ENCODE data around the gene MINDY4. TPM values are rescaled to one million over a fixed set of nuclear protein-coding genes. Genes with fewer than 3 reads are reported as not detected.

Gene MINDY4
- total and polyA plus RNA-seq, 10 of the 15 experiments (the other 5 are each of a cell fraction or from before 2014, with no cell fraction given), result 0.10 to 0.90 (median 0.40) TPM

- no peak for TF ChIP-seq IRF3 (IDR thresholded peaks at IDR 0.05)
- TF ChIP-seq MYC (IDR thresholded peaks at IDR 0.05; ENCODE audit: insufficient read depth, insufficient read length, insufficient replicate concordance, low read length, severe bottlenecking), result no peak
- TF ChIP-seq CHD2 (IDR thresholded peaks at IDR 0.05; ENCODE audit: borderline replicate concordance, low read depth, low read length), result no peak
- no peak for TF ChIP-seq SMARCA5 (IDR thresholded peaks at IDR 0.05)
- TF ChIP-seq WRNIP1 (IDR thresholded peaks at IDR 0.05; ENCODE audit: borderline replicate concordance, low read depth, low read length), result no peak
Observed at GRCh38 chr7:30858576-30858975, 87.4 kb downstream of the MINDY4 start (continued).

GRCh38 chr7:30859202-30859939 lies 88.2 kb downstream of the MINDY4 start:
- ATAC-seq, result no peak
- POLR2A ChIA-PET, result no interaction called here
- in situ Hi-C loops (cut with MboI), result no loop called here

More at GRCh38 chr7:30859202-30859939, 88.2 kb downstream of the MINDY4 start:
- WGBS (ENCODE audit: insufficient coverage, insufficient replicate concordance, low lambda C conversion rate, missing lambda C conversion rate), result 58% methylated on average over 10 of the region's 10 CpGs
- no peak overlapping the region for H3K9ac ChIP-seq (ENCODE audit: control insufficient read depth, insufficient read depth, low read length)
- ChIA-PET RAD21 (ENCODE audit: unreplicated experiment) (no interaction called here), SMC1A (ENCODE audit: uncharacterized antibody, unreplicated experiment) (no interaction called here), CTCF (interaction anchor here (0.9 kb wide), 1 partner anchor 35 kb away, joined by 3 read pairs; no protein-coding TSS in a partner anchor)
- DNase-seq (ENCODE audit: low read depth, low spot score), result no peak
- TF ChIP-seq JUND (IDR thresholded peaks at IDR 0.05; ENCODE audit: low read depth, low read length), result no peak
- H3K4me2 ChIP-seq (ENCODE audit: control insufficient read depth, insufficient read depth), result no peak overlapping the region
- H4K20me1 ChIP-seq (ENCODE audit: control insufficient read depth, insufficient read depth), result no peaks in the 10 kb centered on the region; the same call in 1 of the 2 replicates
- FAIRE-seq, result no peak
- intact Hi-C loops (cut with micrococcal nuclease; ENCODE audit: unreplicated experiment), result no loop called here
- no peaks in the 10 kb centered on the region for H3K79me2 ChIP-seq (ENCODE audit: control insufficient read depth, insufficient read depth, low read length)
- no TSS peak for BruUV-seq (replicated peaks)
- no peak overlapping the region for H3K4me3 ChIP-seq
- H3K27me3 ChIP-seq (replicated peaks in 1 of 2; ENCODE audit: control insufficient read depth in 2 of 2, insufficient read depth in 2 of 2, low read length in 1 of 2), result no peaks in the 10 kb centered on the region
- no peak overlapping the region for H2AFZ ChIP-seq (ENCODE audit: control insufficient read depth, low read depth, low read length)
- no peak overlapping the region for H3K27ac ChIP-seq (ENCODE audit: control insufficient read depth, insufficient read depth)
- no peaks in the 10 kb centered on the region for H3K36me3 ChIP-seq (ENCODE audit: control insufficient read depth in 2 of 2, insufficient read depth in 2 of 2, low read length in 1 of 2)
- no peaks in the 10 kb centered on the region for H3K4me1 ChIP-seq (ENCODE audit: control insufficient read depth, insufficient read depth, low read length)
- no peaks in the 10 kb centered on the region for H3K9me3 ChIP-seq (replicated peaks; ENCODE audit: control insufficient read depth, insufficient read depth, low read length)
